Vagina (tissue), 2 donors: ENCODE data around the gene GOLT1A. TPM values are rescaled to one million over a fixed set of nuclear protein-coding genes. Genes with fewer than 3 reads are reported as not detected.

Experiments
- DNase-seq, 2 donors: peaks; one replicate each; pipeline ENCODE4 v3.0.0-alpha.2; 2017; ENCODE audit errors: extremely low spot score in 2 of 2
- H3K27ac ChIP-seq: fragments of 200-600 bp; sonication (generic); one replicate; pipeline ENCODE4 v1.5.1; 2019
- H3K27me3 ChIP-seq: fragments of 200-600 bp; sonication (generic); one replicate; pipeline ENCODE4 v1.5.1; 2019
- H3K36me3 ChIP-seq, 2 donors: fragments of 200-600 bp; sonication (generic); one replicate each; pipeline ENCODE4 v1.5.1; 2017 to 2019
- H3K4me1 ChIP-seq: fragments of 200-600 bp; sonication (generic); one replicate; pipeline ENCODE4 v1.5.1; 2019
- H3K4me3 ChIP-seq, 2 donors: fragments of 200-600 bp; sonication (generic); 1 replicate in 1 of 2; 2 replicates in 1 of 2; pipeline ENCODE4 v1.5.1; 2016 to 2019
- H3K9me3 ChIP-seq: fragments of 200-600 bp; sonication (generic); one replicate; pipeline ENCODE4 v1.5.1; 2019
- CTCF ChIP-seq, 3 experiments: fragments of 450-650 bp in 2 of 3; fragments of 200-600 bp in 1 of 3; sonication (generic) in 1 of 3; IDR thresholded peaks; one replicate each; pipeline ENCODE4 v1.5.1; 2017 to 2019; ENCODE audit warnings: antibody characterized with exemption in 3 of 3, mild to moderate bottlenecking in 2 of 3, moderate library complexity in 2 of 3
- POLR2A ChIP-seq, 2 donors: fragments of 450-650 bp; IDR thresholded peaks; one replicate each; pipeline ENCODE4 v1.6.1; 2017; ENCODE audit warnings: antibody characterized with exemption in 2 of 2, mild to moderate bottlenecking in 2 of 2, moderate library complexity in 2 of 2
- POLR2AphosphoS5 ChIP-seq, 2 donors: sonication (generic); formaldehyde crosslinking; IDR thresholded peaks; one replicate each; pipeline ENCODE4 v1.9.0; 2017; ENCODE audit warnings: antibody characterized with exemption in 2 of 2, mild to moderate bottlenecking in 2 of 2, low read depth in 1 of 2; ENCODE audit not compliant: insufficient read depth in 1 of 2
- intact Hi-C: fragments of 100-400 bp; cut with DNase I; formaldehyde crosslinking; loops from one replicate; pipeline ENCODE4 v1.15.1; 2023
- total RNA-seq: library from RNA; depleted of rRNA; stranded (reverse); fragments of >200 nt; gene quantifications from one replicate; pipeline ENCODE4 v1.2.3, GENCODE V29; 2016

The GOLT1A gene
- total RNA-seq, 1 donor from 2014 or later: not detected

GRCh38 chr1:204153667-204154066 lies 60.1 kb downstream of the GOLT1A start:
- no peaks in the 10 kb centered on the region for H3K9me3 ChIP-seq
- no peak overlapping the region for H3K4me3 ChIP-seq
- no peak for TF ChIP-seq POLR2A (IDR thresholded peaks at IDR 0.05)
- no peak for TF ChIP-seq CTCF (IDR thresholded peaks at IDR 0.05)
- no peak for TF ChIP-seq POLR2AphosphoS5 (IDR thresholded peaks at IDR 0.05; ENCODE audit: insufficient read depth in 1 of 2, low read depth in 1 of 2)
- H3K27ac ChIP-seq: no peak overlapping the region
- no peaks in the 10 kb centered on the region for H3K36me3 ChIP-seq
- H3K27me3 ChIP-seq: no peaks in the 10 kb centered on the region
- H3K4me1 ChIP-seq: peaks cover 42% of the 10 kb centered on the region
- intact Hi-C loops: no loop called here
- DNase-seq: no peak

GRCh38 chr1:204152310-204153044 lies 61.3 kb downstream of the GOLT1A start:
- H3K4me1 ChIP-seq: peaks cover 44% of the 10 kb centered on the region

GRCh38 chr1:204151552-204152309 lies 62.1 kb downstream of the GOLT1A start, which contains the start of gene ETNK2:
Gene ETNK2 (minus strand): TSS chr1:204152044. CDS start chr1:204151852, 192 bp downstream.
- intact Hi-C loops: no loop called here
- H3K36me3 ChIP-seq: no peaks in the 10 kb centered on the region
- H3K27ac ChIP-seq: peak within 1 kb of the TSS; percentile 92
- peaks cover 44% of the 10 kb centered on the region for H3K4me1 ChIP-seq
- H3K4me3 ChIP-seq: peak within 1 kb of the TSS; percentile 79 to 86
- DNase-seq: no peak
- no peaks in the 10 kb centered on the region for H3K9me3 ChIP-seq
- H3K27me3 ChIP-seq: no peaks in the 10 kb centered on the region
- TF ChIP-seq POLR2A (IDR thresholded peaks at IDR 0.05) (peak in 1 of 2 donors; percentile 23), POLR2AphosphoS5 (IDR thresholded peaks at IDR 0.05; ENCODE audit: insufficient read depth in 1 of 2, low read depth in 1 of 2) (peak in 1 of 2 donors; percentile 42), CTCF (IDR thresholded peaks at IDR 0.05) (no peak)

More at GRCh38 chr1:204152310-204153044, 61.3 kb downstream of the GOLT1A start:
- Histone ChIP-seq H3K27me3 (no peaks in the 10 kb centered on the region), H3K4me3 (peak overlapping the region; percentile 79 to 86), H3K27ac (peak overlapping the region; percentile 92), H3K36me3 (no peaks in the 10 kb centered on the region), H3K9me3 (no peaks in the 10 kb centered on the region)
- no peak for DNase-seq
- TF ChIP-seq CTCF (IDR thresholded peaks at IDR 0.05) (no peak), POLR2AphosphoS5 (IDR thresholded peaks at IDR 0.05; ENCODE audit: insufficient read depth in 1 of 2, low read depth in 1 of 2) (no peak), POLR2A (IDR thresholded peaks at IDR 0.05) (no peak)
- intact Hi-C loops: no loop called here

- peaks cover 44% of the 10 kb centered on the region for H3K4me1 ChIP-seq
- no peaks in the 10 kb centered on the region for H3K9me3 ChIP-seq
- peaks cover 0 to under 1% of the 10 kb centered on the region in 2 donors for H3K36me3 ChIP-seq
- peak overlapping the region; percentile 79 to 86 for H3K4me3 ChIP-seq
- H3K27me3 ChIP-seq: no peaks in the 10 kb centered on the region
- no peak for DNase-seq
- TF ChIP-seq POLR2AphosphoS5 (IDR thresholded peaks at IDR 0.05; ENCODE audit: insufficient read depth in 1 of 2, low read depth in 1 of 2): peak in 1 of 2 donors; percentile 39
- no peak for TF ChIP-seq POLR2A (IDR thresholded peaks at IDR 0.05)
- H3K27ac ChIP-seq: peak overlapping the region; percentile 92
- intact Hi-C loops: no loop called here
Measured at GRCh38 chr1:204150702-204151551, 62.9 kb downstream of the GOLT1A start.
